GM18502 (cell line): ENCODE data around the gene RPL18.
A peak's percentile ranks its signal among the peaks of the same experiment; 100 is the strongest.

Experiments
- ATAC-seq: cut with Tn5 transposase; IDR thresholded peaks from one replicate; pipeline ENCODE4 v1.9.1; 2021; ENCODE audit warnings: mild to moderate bottlenecking; ENCODE audit not compliant: unreplicated experiment, poor library complexity

The RPL18 gene

GRCh38 chr19:48631225-48631624 is 12.2 kb upstream of the RPL18 start:
- ATAC-seq, result no peak

- ATAC-seq, result no peak
Measured at GRCh38 chr19:48630296-48631063, 11.5 kb upstream of the RPL18 start.

- ATAC-seq, result no peak
Measured at GRCh38 chr19:48629599-48630295, 10.8 kb upstream of the RPL18 start.

GRCh38 chr19:48629297-48629598 is 10.3 kb upstream of the RPL18 start:
- no peak for ATAC-seq

DNA sequence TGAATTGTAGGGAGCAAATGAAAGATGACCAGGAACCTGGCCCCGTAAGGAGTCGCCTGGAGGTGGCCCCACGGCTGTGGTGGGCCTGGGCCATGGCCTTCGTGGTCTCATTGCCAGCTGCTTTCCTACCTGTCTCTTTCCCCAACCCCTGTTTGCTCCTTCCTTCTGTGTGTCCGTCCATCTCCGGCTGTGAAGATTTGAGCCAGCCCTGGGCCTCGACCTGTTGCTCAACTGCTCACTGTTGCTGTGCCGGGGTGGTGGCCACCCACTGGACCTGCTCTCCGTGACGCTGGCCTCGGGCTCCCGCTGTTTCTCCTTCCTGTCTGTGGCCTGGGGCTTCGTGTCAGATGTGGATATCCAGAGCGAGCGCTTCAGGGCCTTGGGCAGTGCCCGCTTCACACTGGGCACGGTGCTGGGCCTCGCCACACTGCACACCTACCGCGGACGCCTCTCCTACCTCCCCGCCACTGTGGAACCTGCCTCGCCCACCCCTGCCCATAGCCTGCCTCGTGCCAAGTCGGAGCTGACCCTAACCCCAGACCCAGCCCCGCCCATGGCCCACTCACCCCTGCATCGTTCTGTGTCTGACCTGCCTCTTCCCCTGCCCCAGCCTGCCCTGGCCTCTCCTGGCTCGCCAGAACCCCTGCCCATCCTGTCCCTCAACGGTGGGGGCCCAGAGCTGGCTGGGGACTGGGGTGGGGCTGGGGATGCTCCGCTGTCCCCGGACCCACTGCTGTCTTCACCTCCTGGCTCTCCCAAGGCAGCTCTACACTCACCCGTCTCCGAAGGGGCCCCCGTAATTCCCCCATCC is 9.7 kb upstream of the RPL18 start:
- no peak for ATAC-seq

GRCh38 chr19:48627865-48628314 is 8.9 kb upstream of the RPL18 start:
- ATAC-seq, result no peak

GRCh38 chr19:48627201-48627864 is 8.4 kb upstream of the RPL18 start:
- no peak for ATAC-seq

GRCh38 chr19:48625891-48626327 is 6.9 kb upstream of the RPL18 start:
- ATAC-seq, result no peak

DNA sequence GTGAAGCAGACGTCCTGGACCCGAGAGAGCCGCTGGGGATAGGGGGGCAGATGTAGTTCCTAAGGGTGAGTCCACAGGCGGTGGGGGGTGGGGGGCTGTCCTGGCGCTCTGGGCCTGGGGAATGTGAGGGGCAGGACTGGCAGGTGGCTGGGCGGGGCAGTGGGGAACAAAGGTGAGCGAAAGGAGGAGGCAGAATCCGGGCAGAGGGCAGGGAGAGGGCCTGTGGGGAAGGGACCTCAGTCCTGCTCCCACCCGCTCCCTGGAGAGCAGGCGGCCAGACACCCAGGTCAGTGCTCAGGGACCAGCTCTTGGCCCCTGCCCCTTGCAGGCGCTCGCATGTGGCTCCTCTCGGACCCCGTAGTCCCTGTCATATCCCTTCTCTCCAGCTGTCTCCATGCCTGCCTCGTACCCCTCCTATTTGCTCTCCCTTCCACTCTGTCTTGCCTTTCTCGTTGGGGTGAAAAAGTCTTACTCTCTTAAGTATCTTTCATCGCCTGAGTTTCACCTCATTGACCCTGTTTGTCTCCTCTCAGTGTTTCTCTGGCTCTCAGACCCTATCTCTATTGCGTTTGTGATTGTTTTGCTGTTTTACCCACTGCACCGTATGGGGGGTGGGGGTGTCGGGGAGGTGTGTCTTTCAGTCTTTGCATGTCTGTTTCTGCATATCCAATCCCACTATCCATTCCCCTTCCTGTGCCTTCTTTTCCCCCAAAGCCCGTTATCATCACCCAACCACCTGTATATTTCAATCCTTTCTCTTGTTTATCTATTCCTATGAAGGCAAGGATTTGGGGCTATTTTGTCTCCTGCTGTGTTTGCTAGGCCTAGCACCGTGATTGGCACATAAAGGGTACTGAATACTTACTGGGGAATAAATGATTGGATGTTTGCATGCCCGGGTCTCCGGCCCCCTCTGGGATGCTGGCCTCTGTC is 6.1 kb upstream of the RPL18 start:
- ATAC-seq, result no peak

GRCh38 chr19:48624067-48624594 is 5.2 kb upstream of the RPL18 start:
- ATAC-seq, result peak; percentile 61

- no peak for ATAC-seq
Measured at GRCh38 chr19:48623556-48624066, 4.6 kb upstream of the RPL18 start.

DNA sequence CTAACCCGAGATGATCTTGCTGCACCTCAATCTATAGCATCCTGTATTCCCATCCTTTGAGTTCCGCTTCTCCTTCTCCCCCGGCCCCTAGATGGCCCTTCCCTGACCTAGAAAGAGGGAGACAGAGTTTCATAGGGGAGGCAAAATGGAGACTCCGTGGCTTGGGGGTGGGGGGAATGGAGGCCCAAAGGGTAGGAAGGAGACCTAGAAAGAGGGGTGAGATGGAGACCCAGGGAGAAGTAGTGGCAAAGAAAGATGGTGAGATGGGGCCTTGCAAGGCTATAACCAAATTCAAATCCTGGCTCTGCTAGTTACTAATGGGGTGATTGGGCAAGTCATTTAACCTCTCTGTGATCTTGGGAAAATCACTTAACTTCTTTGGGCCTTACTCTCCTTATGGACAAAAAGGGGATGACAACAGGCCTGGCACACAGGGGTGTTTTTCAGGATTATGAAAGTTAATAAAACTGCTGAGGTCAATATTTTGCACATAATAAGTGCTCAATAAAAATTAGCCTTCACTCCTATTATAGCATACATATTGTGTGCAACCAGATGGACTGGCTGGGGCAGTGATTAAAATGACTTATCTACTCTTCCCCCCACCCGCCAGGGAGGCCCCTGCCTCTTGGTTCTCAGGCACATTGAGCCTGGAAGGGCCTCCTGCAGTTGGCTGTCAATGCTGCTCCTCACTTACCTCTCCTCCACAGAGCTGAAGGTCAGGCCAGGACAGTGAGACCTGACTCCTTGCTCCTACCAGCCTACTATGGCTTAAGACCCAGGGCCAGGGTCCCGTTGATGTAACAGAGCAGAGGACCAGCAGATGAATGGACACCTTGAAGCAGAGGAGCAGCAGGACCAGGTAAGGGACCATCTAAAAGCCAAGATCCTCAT is 961 bp upstream of the RPL18 start:
- ATAC-seq, result no peak

GRCh38 chr19:48618278-48618915 is 581 bp downstream of the RPL18 start:
- no peak for ATAC-seq

- ATAC-seq, result no peak
Measured at GRCh38 chr19:48617146-48617937, 1.6 kb downstream of the RPL18 start.

- ATAC-seq, result no peak
Measured at GRCh38 chr19:48616491-48617056, 2.4 kb downstream of the RPL18 start.

GRCh38 chr19:48616041-48616436 is 2.9 kb downstream of the RPL18 start:
- ATAC-seq, result no peak
